ENCODE data around the gene TMPRSS6. TPM values are rescaled to one million over a fixed set of nuclear protein-coding genes. Genes with fewer than 3 reads are reported as not detected.

TMPRSS6 gene
- total and polyA plus RNA-seq, 2 of the 8 experiments (the other 6 are each of a cell fraction or from before 2014, with no cell fraction given): 0.02 TPM; not detected in 1

GRCh38 chr22:37119872-37120271, 10.4 kb upstream of the TMPRSS6 start:
- H4K5ac ChIP-seq (ENCODE audit: insufficient read length, low read depth, low read length): no peak overlapping the region
- no peaks in the 10 kb centered on the region for H4K20me1 ChIP-seq (replicated peaks in 1 of 2; ENCODE audit: control insufficient read depth in 1 of 2, insufficient read depth in 2 of 2, low read length in 2 of 2)
- H3K79me2 ChIP-seq (ENCODE audit: control insufficient read depth in 1 of 2, insufficient read depth in 2 of 2, low read length in 2 of 2): no peaks in the 10 kb centered on the region
- H3K4me1 ChIP-seq (replicated peaks in 1 of 4; ENCODE audit: control insufficient read depth in 3 of 4, insufficient read depth in 4 of 4, low read length in 3 of 4): peaks cover 0 to 7% (median under 1%) of the 10 kb centered on the region in 4 experiments; a peak in 4 of 7 replicates
- H2BK5ac ChIP-seq (ENCODE audit: low read depth, low read length): no peak overlapping the region
- H3K27me3 ChIP-seq (replicated peaks in 1 of 4; ENCODE audit: control insufficient read depth in 3 of 4, extremely low read depth in 1 of 4, insufficient read depth in 3 of 4, low read length in 3 of 4): 0 out of 7 replicates have a peak, but pooled peaks cover 0 to 2% (median 0%) of the 10 kb centered on the region in 4 experiments
- H3K9ac ChIP-seq (replicated peaks in 1 of 4; ENCODE audit: extremely low read depth in 1 of 4, low read depth in 3 of 4, low read length in 3 of 4): no peak overlapping the region
- H2AK5ac ChIP-seq (ENCODE audit: low read depth, low read length): no peak overlapping the region
- FAIRE-seq (no peak), DNase-seq (ENCODE audit: low read depth in 1 of 2, low spot score in 2 of 2) (no peak)
- H3K4ac ChIP-seq (replicated peaks; ENCODE audit: insufficient read length, low read depth, low read length): no peak overlapping the region
- TF ChIP-seq GTF2F1 (IDR thresholded peaks at IDR 0.05; ENCODE audit: borderline replicate concordance, low read depth, low read length) (no peak), POU5F1 (IDR thresholded peaks at IDR 0.05; ENCODE audit: low read depth, low read length) (no peak), CBX8 (IDR thresholded peaks at IDR 0.05; ENCODE audit: borderline replicate concordance, low read depth, low read length) (no peak), SP1 (IDR thresholded peaks at IDR 0.05; ENCODE audit: low read depth, low read length) (no peak), ATF3 (IDR thresholded peaks at IDR 0.05; ENCODE audit: insufficient read depth, low read depth, low read length) (no peak), SAP30 (IDR thresholded peaks at IDR 0.05; ENCODE audit: insufficient read depth, insufficient replicate concordance, low read length) (no peak), JUN (IDR thresholded peaks at IDR 0.05; ENCODE audit: low read depth, low read length) (no peak), TAF7 (optimal IDR thresholded peaks at IDR 0.05; ENCODE audit: borderline replicate concordance, low read depth, low read length) (no peak), KDM1A (IDR thresholded peaks at IDR 0.05; ENCODE audit: borderline replicate concordance, low read length) (no peak), RFX5 (IDR thresholded peaks at IDR 0.05; ENCODE audit: borderline replicate concordance, low read depth, low read length) (no peak), POLR2AphosphoS5 (IDR thresholded peaks at IDR 0.05; ENCODE audit: low read depth, low read length) (no peak), CBX5 (IDR thresholded peaks at IDR 0.05; ENCODE audit: low read depth, low read length) (no peak), GABPA (IDR thresholded peaks at IDR 0.05; ENCODE audit: borderline replicate concordance, insufficient read depth, low read length) (no peak), TEAD4 (IDR thresholded peaks at IDR 0.05; ENCODE audit: low read depth, low read length) (no peak)
- H4K91ac ChIP-seq (replicated peaks; ENCODE audit: insufficient read length, low read length): no peak overlapping the region
- no peak overlapping the region for H2BK12ac ChIP-seq (ENCODE audit: low read depth, low read length)
- H3K18ac ChIP-seq (ENCODE audit: extremely low read depth, low read length): no peak overlapping the region
- WGBS, 2 experiments (ENCODE audit: extremely low coverage in 1 of 2, insufficient coverage in 1 of 2, insufficient read length in 1 of 2, insufficient replicate concordance in 2 of 2, low coverage in 1 of 2, low lambda C conversion rate in 2 of 2, missing lambda C conversion rate in 1 of 2): 82% methylated on average over 13 of the region's 13 CpGs; no CpG with 5 or more reads in 1 of the 2 experiments
- no peaks in the 10 kb centered on the region for H3K79me1 ChIP-seq (ENCODE audit: low read depth, low read length)
- H2AFZ ChIP-seq (ENCODE audit: low read length): no peak overlapping the region
- no peak overlapping the region for H3K23ac ChIP-seq (ENCODE audit: insufficient read length)
- no peak overlapping the region for H3K4me2 ChIP-seq (ENCODE audit: insufficient read depth in 1 of 2, low read depth in 2 of 2, low read length in 2 of 2)
- no peak overlapping the region for H2BK20ac ChIP-seq (ENCODE audit: low read length)
- CTCF ChIA-PET (ENCODE audit: partially characterized antibody): interaction anchor here (0.8 to 1.5 kb wide), 7 partner anchors 11 to 49 kb away, joined by 3 to 4 read pairs (median 3); no protein-coding TSS in a partner anchor
- no peaks in the 10 kb centered on the region for H3K23me2 ChIP-seq (ENCODE audit: low read depth, low read length)
- no peak overlapping the region for H3K56ac ChIP-seq (replicated peaks; ENCODE audit: insufficient read length, low read depth, low read length)
- no peak overlapping the region for H2BK15ac ChIP-seq (ENCODE audit: low read length)
- no peak overlapping the region for H3K4me3 ChIP-seq (ENCODE audit: extremely low read depth in 1 of 4, insufficient read depth in 2 of 4, low read depth in 3 of 4, low read length in 4 of 4)
- no peaks in the 10 kb centered on the region for H3K9me3 ChIP-seq (ENCODE audit: insufficient read depth in 2 of 2, low read depth in 1 of 2, low read length in 1 of 2)
- H2BK120ac ChIP-seq (replicated peaks; ENCODE audit: low read depth, low read length): no peak overlapping the region
- H3K14ac ChIP-seq (ENCODE audit: insufficient read length): no peak overlapping the region
- no peak overlapping the region for H4K8ac ChIP-seq (ENCODE audit: extremely low read depth, insufficient read depth, low read length)
- H3K27ac ChIP-seq (ENCODE audit: low read depth, low read length): no peak overlapping the region
- POLR2A ChIA-PET (ENCODE audit: partially characterized antibody): interaction anchor here (1.0 kb wide), 1 partner anchor 10 kb away, joined by 3 read pairs; no protein-coding TSS in a partner anchor
- H3K36me3 ChIP-seq (ENCODE audit: control insufficient read depth in 2 of 4, insufficient read depth in 4 of 4, low read length in 3 of 4): no peaks in the 10 kb centered on the region
